Erythroblast (primary cell): ENCODE measurements around the gene LRATD1.

Experiments
- GATA1 ChIP-seq: IDR thresholded peaks from 2 replicates; pipeline ENCODE4 v1.6.1; 2011; ENCODE audit warnings: low read depth, mild to moderate bottlenecking, control low read depth, low read length, moderate library complexity
- POLR2A ChIP-seq: IDR thresholded peaks from 2 replicates; pipeline ENCODE4 v1.6.1; 2011; ENCODE audit warnings: mild to moderate bottlenecking, low read length

DNA sequence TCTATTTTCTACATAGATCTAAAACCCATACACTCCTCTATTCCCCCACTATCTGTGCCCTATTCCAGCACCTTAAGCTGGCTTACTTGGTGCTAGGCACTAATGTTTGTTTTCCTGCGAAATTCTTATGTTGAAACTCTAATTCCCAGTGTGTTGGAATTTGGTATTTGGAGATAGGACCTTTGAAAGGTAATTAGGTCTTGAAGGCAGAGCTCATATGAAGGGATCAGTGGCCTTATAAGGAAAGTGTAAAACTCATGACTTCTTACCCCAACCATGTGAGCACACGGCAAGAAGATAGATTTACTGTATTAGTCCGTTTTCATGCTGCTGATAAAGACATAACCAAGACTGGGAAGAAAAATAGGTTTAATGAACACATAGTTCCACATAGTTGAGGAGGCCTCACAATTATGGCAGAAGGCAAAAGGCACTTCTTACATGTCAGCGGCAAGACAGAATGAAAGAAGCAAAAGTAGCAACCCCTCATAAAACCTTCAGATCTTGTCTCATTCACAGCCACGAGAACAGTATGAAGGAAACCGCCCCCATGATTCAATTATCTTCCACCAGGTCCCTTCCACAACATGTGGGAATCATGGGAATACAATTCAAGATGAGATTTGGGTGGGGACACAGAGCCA lies 10.5 kb upstream of the LRATD1 start:
- TF ChIP-seq POLR2A = no peak
- TF ChIP-seq GATA1 = no peak
